ENCODE measurements around the gene RXRA. TPM values are rescaled to one million over a fixed set of nuclear protein-coding genes. Genes with fewer than 3 reads are reported as not detected.
A peak's percentile ranks its signal among the peaks of the same experiment; 100 is the strongest.

Gene RXRA
- total and polyA plus RNA-seq, 2 of the 13 experiments (the other 11 are each of a cell fraction or from before 2014, with no cell fraction given): 18.9 to 29.2 TPM

- TF ChIP-seq HCFC1 (IDR thresholded peaks at IDR 0.05; ENCODE audit: low read depth, low read length) (no peak), HOXA5 (CRISPR knock-in tag; IDR thresholded peaks at IDR 0.05) (no peak), FOXK1 (CRISPR knock-in tag; IDR thresholded peaks at IDR 0.05; ENCODE audit: borderline replicate concordance, low read depth) (no peak), SIN3B (IDR thresholded peaks at IDR 0.05; ENCODE audit: low read length) (no peak), NFKBIZ (CRISPR knock-in tag; IDR thresholded peaks at IDR 0.05) (no peak), SRSF4 (IDR thresholded peaks at IDR 0.05; ENCODE audit: low read depth, low read length, poor library complexity, severe bottlenecking) (no peak), ZNF180 (CRISPR knock-in tag; IDR thresholded peaks at IDR 0.05; ENCODE audit: borderline replicate concordance, low read depth) (no peak), ZNF274 (CRISPR knock-in tag; IDR thresholded peaks at IDR 0.05) (no peak), ZNF776 (CRISPR knock-in tag; IDR thresholded peaks at IDR 0.05) (no peak), ZNF225 (CRISPR knock-in tag; IDR thresholded peaks at IDR 0.05) (no peak), KMT2B (CRISPR knock-in tag; IDR thresholded peaks at IDR 0.05) (no peak), GPN1 (CRISPR knock-in tag; IDR thresholded peaks at IDR 0.05; ENCODE audit: borderline replicate concordance) (no peak), TEF (CRISPR knock-in tag; IDR thresholded peaks at IDR 0.05) (no peak), ZNF136 (CRISPR knock-in tag; IDR thresholded peaks at IDR 0.05; ENCODE audit: low read depth) (no peak), ZBTB14 (CRISPR knock-in tag; IDR thresholded peaks at IDR 0.05) (no peak), ZNF224 (CRISPR knock-in tag; IDR thresholded peaks at IDR 0.05) (no peak), ZNF746 (CRISPR knock-in tag; IDR thresholded peaks at IDR 0.05) (peak; percentile 20; the same call in 1 of the 2 replicates), ZBTB49 (CRISPR knock-in tag; IDR thresholded peaks at IDR 0.05; ENCODE audit: borderline replicate concordance) (no peak), NR3C1 (CRISPR knock-in tag; IDR thresholded peaks at IDR 0.05) (no peak), HNF4A (CRISPR knock-in tag; IDR thresholded peaks at IDR 0.05) (peak; percentile 84), ZNF709 (CRISPR knock-in tag; IDR thresholded peaks at IDR 0.05) (no peak; the same call in 1 of the 2 replicates), TOE1 (CRISPR knock-in tag; IDR thresholded peaks at IDR 0.05) (no peak), EP300 (IDR thresholded peaks at IDR 0.05; ENCODE audit: low read depth in 2 of 2, low read length in 2 of 2) (peak in 1 of 2 experiments; percentile 68; a peak in 2 of 4 replicates), EP300 (CRISPR knock-in tag; IDR thresholded peaks at IDR 0.05; ENCODE audit: borderline replicate concordance) (no peak), ATF2 (CRISPR knock-in tag; IDR thresholded peaks at IDR 0.05) (no peak), SNAI1 (CRISPR knock-in tag; IDR thresholded peaks at IDR 0.05; ENCODE audit: borderline replicate concordance) (no peak)
These were observed 5.3 kb upstream of the RXRA start (continued) for GRCh38 chr9:134320868-134321471.
